ENCODE data around the gene ZNF644. TPM values are rescaled to one million over a fixed set of nuclear protein-coding genes. Genes with fewer than 3 reads are reported as not detected.

The ZNF644 gene
- total RNA-seq, 4 donors from 2014 or later, result 38.2 to 79.3 (median 41.0) TPM

DNA sequence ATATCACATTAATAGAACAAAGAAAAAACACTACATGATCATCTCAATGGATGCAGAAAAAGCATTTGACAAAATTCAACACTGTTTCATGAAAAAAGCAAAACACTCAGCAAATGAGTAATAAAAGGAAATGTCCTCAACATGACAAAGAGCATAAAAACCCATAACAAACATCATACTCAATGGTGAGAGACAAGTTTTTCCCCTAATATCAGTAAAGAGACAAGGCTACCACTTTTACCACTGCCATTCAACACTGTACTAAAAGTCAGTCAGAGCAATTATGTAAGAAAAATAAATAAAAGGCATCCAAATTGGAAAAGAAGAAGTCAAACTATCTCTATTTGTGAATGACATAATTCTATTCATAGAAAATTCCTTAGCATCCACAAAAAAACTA, 64.3 kb downstream of the ZNF644 start:
- H3K27ac ChIP-seq, result no peak overlapping the region
- no peaks in the 10 kb centered on the region for H3K27me3 ChIP-seq
- H3K36me3 ChIP-seq, result no peaks in the 10 kb centered on the region
- H3K4me3 ChIP-seq, result no peak overlapping the region
- no peaks in the 10 kb centered on the region for H3K9me3 ChIP-seq
- no peak for DNase-seq (ENCODE audit: low spot score in 2 of 2)
- H3K4me1 ChIP-seq, result no peaks in the 10 kb centered on the region
- TF ChIP-seq POLR2AphosphoS5 (IDR thresholded peaks at IDR 0.05), result no peak
- TF ChIP-seq, protein P1, sequence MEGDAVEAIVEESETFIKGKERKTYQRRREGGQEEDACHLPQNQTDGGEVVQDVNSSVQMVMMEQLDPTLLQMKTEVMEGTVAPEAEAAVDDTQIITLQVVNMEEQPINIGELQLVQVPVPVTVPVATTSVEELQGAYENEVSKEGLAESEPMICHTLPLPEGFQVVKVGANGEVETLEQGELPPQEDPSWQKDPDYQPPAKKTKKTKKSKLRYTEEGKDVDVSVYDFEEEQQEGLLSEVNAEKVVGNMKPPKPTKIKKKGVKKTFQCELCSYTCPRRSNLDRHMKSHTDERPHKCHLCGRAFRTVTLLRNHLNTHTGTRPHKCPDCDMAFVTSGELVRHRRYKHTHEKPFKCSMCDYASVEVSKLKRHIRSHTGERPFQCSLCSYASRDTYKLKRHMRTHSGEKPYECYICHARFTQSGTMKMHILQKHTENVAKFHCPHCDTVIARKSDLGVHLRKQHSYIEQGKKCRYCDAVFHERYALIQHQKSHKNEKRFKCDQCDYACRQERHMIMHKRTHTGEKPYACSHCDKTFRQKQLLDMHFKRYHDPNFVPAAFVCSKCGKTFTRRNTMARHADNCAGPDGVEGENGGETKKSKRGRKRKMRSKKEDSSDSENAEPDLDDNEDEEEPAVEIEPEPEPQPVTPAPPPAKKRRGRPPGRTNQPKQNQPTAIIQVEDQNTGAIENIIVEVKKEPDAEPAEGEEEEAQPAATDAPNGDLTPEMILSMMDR (IDR thresholded peaks at IDR 0.05), result no peak
- TF ChIP-seq POLR2A (IDR thresholded peaks at IDR 0.05), result no peak
- TF ChIP-seq EP300 (IDR thresholded peaks at IDR 0.05), result no peak

DNA sequence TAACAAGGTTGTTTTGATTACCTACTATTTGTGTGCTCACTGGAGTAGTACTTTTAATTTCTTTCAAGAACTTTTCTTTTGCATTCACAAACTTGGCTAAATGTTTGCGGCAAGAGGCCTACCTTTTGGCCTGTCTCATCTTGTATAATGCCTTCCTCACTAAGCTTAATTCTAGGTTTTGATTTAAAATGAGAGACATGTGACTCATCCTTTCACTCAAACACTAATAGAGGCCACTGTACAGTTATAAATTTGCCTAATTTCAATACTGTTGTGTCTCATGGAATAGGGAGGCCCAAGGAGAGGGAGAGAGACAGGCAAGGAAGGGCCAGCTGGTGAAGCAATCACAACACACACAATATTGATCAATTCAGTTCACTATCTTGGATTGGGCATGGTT, 66.1 kb downstream of the ZNF644 start:
- Histone ChIP-seq H3K4me3 (no peak overlapping the region), H3K27me3 (no peaks in the 10 kb centered on the region), H3K4me1 (no peaks in the 10 kb centered on the region), H3K36me3 (no peaks in the 10 kb centered on the region), H3K27ac (no peak overlapping the region), H3K9me3 (no peaks in the 10 kb centered on the region)
- DNase-seq (ENCODE audit: low spot score in 2 of 2), result no peak
- WGBS, result 87% methylated on average over 1 of the region's 1 CpG
- TF ChIP-seq POLR2A (IDR thresholded peaks at IDR 0.05) (no peak), EP300 (IDR thresholded peaks at IDR 0.05) (no peak), POLR2AphosphoS5 (IDR thresholded peaks at IDR 0.05) (no peak)
- TF ChIP-seq, protein P1 (IDR thresholded peaks at IDR 0.05), result no peak

DNA sequence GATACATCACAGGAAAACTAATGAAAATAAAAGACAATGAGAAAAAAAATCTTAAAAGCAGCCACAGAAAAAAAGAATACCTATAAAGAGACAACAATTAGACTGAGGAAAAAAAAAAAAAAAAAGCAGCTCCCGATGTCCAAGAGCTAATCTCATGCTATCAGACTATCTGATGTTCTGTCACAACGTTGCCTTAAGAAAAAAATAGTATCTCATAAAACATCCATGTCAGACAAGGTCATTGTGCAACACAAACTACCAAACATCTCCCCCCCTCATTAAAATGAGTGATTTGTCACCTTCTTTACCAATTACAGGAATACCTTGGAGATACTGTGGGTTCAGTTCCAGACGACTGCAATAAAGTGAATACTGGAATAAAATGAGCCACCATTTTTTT, 68.9 kb downstream of the ZNF644 start:
- H3K4me1 ChIP-seq, result no peaks in the 10 kb centered on the region
- TF ChIP-seq EP300 (IDR thresholded peaks at IDR 0.05) (no peak), POLR2AphosphoS5 (IDR thresholded peaks at IDR 0.05) (no peak), POLR2A (IDR thresholded peaks at IDR 0.05) (no peak)
- TF ChIP-seq, protein P1 (IDR thresholded peaks at IDR 0.05), result no peak
- H3K4me3 ChIP-seq, result no peak overlapping the region
- no peak overlapping the region for H3K27ac ChIP-seq
- no peaks in the 10 kb centered on the region for H3K36me3 ChIP-seq
- no peaks in the 10 kb centered on the region for H3K27me3 ChIP-seq
- DNase-seq (ENCODE audit: low spot score in 2 of 2), result no peak
- 64% methylated on average over 3 of the region's 3 CpGs for WGBS
- no peaks in the 10 kb centered on the region for H3K9me3 ChIP-seq

DNA sequence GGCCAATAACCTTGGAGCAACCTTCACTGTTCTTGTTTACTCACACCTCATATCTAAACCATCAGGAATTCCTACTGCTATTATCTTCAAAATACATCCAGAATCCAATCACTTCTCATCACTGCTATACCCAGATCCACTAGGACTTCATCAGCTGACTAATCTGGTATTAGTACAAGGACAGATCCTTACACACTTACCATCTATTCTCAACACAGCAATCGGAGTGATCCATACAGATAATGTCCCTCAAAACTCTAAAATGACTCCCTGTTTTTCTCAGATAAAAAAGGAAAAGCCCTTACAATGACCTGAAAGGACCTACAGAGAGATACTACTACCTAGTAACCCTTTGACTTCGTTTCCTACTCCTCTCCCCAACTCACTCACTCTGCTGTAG, 70.8 kb downstream of the ZNF644 start:
- Histone ChIP-seq H3K36me3 (no peaks in the 10 kb centered on the region), H3K4me1 (peaks cover 10% of the 10 kb centered on the region), H3K27ac (no peak overlapping the region), H3K27me3 (no peaks in the 10 kb centered on the region), H3K4me3 (no peak overlapping the region), H3K9me3 (no peaks in the 10 kb centered on the region)
- TF ChIP-seq POLR2A (IDR thresholded peaks at IDR 0.05) (no peak), EP300 (IDR thresholded peaks at IDR 0.05) (no peak), POLR2AphosphoS5 (IDR thresholded peaks at IDR 0.05) (no peak)
- TF ChIP-seq, protein P1 (IDR thresholded peaks at IDR 0.05), result no peak
- DNase-seq (ENCODE audit: low spot score in 2 of 2), result no peak
- 97% methylated on average over 2 of the region's 2 CpGs for WGBS

DNA sequence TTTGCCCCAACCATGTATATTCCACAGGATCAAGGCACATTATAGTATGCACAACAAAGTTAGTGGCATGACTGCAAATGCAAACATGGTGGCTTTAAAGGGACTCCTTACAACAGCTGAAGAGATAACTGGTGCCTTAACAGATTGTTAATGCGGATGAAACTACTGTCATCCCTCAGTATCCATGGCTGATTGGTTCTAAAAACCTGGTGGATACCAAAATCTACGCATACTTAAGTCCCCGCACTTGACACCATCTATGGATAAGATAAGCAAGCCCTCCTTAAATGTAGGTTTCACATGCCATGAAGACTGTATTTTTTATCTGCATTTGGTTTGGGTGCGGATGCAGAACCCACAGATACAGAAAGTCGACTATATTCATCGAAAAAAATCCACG, 73.5 kb downstream of the ZNF644 start:
- no peak for DNase-seq (ENCODE audit: low spot score in 2 of 2)
- 97% methylated on average over 7 of the region's 7 CpGs for WGBS
- H3K27ac ChIP-seq, result no peak overlapping the region
- H3K27me3 ChIP-seq, result no peaks in the 10 kb centered on the region
- H3K4me3 ChIP-seq, result no peak overlapping the region
- TF ChIP-seq EP300 (IDR thresholded peaks at IDR 0.05), result no peak
- TF ChIP-seq POLR2A (IDR thresholded peaks at IDR 0.05), result no peak
- H3K4me1 ChIP-seq, result peaks cover 10% of the 10 kb centered on the region
- no peaks in the 10 kb centered on the region for H3K9me3 ChIP-seq
- H3K36me3 ChIP-seq, result peaks cover 7% of the 10 kb centered on the region

DNA sequence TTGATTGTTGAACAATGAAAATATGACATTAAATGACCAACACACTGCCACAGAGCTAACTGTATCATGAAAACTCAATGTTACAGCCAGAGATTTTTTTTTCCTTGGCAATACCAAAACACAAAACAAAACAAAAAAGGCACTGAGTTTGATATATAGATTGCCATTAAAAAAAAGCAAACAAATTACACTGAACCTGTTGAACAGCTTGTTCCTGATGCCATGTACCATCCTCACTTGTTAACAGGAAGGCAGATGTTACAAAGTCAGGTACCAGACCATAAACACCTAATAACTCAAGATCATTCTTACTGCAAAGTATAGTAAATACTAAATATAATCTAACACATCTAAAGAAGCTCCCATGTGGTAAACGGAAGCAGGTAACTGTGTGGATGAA, 75.2 kb downstream of the ZNF644 start:
- Histone ChIP-seq H3K36me3 (peaks cover 11% of the 10 kb centered on the region), H3K9me3 (no peaks in the 10 kb centered on the region), H3K27ac (no peak overlapping the region), H3K4me3 (no peak overlapping the region), H3K27me3 (no peaks in the 10 kb centered on the region), H3K4me1 (peaks cover 10% of the 10 kb centered on the region)
- 80% methylated on average over 1 of the region's 1 CpG for WGBS
- no peak for TF ChIP-seq EP300 (IDR thresholded peaks at IDR 0.05)
- TF ChIP-seq, protein P1 (IDR thresholded peaks at IDR 0.05), result no peak
- no peak for TF ChIP-seq POLR2A (IDR thresholded peaks at IDR 0.05)
- TF ChIP-seq POLR2AphosphoS5 (IDR thresholded peaks at IDR 0.05), result no peak
- DNase-seq (ENCODE audit: low spot score in 2 of 2), result no peak

Measured in suprapubic skin (tissue), 4 donors.